Neural cell (in vitro differentiated cells): ENCODE results near the gene MRPL43. TPM values are rescaled to one million over a fixed set of nuclear protein-coding genes. Genes with fewer than 3 reads are reported as not detected.

Experiments used
- H2AFZ ChIP-seq: fragments of 200-600, 300-800 bp; sonication (generic), shearing (Covaris generic); 2 replicates; pipeline ENCODE4 v1.6.0; 2014; ENCODE audit warnings: low read depth, mild to moderate bottlenecking, antibody characterized with exemption, low read length, moderate library complexity
- H3F3A ChIP-seq: fragments of 200-600 bp; shearing (Covaris generic); 2 replicates; pipeline ENCODE4 v1.6.1; 2016; ENCODE audit warnings: mild to moderate bottlenecking, moderate library complexity, mixed read lengths, antibody characterized with exemption, low read length; ENCODE audit not compliant: insufficient read depth, poor library complexity, severe bottlenecking
- H3K27ac ChIP-seq: fragments of 200-600, 300-800 bp; sonication (generic), shearing (Covaris generic); 2 replicates; pipeline ENCODE4 v1.5.1; 2014; ENCODE audit warnings: mild to moderate bottlenecking, low read length, moderate library complexity
- H3K27me3 ChIP-seq: fragments of 300-800, 200-600 bp; sonication (generic), shearing (Covaris generic); 2 replicates; pipeline ENCODE4 v1.6.0; 2014; ENCODE audit warnings: mild to moderate bottlenecking, low read depth, low read length, moderate library complexity; ENCODE audit not compliant: insufficient read depth
- H3K36me3 ChIP-seq: fragments of 300-800, 200-600 bp; sonication (generic), shearing (Covaris generic); 2 replicates; pipeline ENCODE4 v1.5.1; 2014; ENCODE audit warnings: mild to moderate bottlenecking, antibody characterized with exemption, low read length, moderate library complexity; ENCODE audit not compliant: insufficient read depth
- H3K4me2 ChIP-seq: fragments of 300-800, 200-600 bp; sonication (generic), shearing (Covaris generic); 2 replicates; pipeline ENCODE4 v1.6.0; 2014; ENCODE audit warnings: mild to moderate bottlenecking, low read length
- H3K4me3 ChIP-seq: fragments of 300-800, 200-600 bp; sonication (generic), shearing (Covaris generic); 2 replicates; pipeline ENCODE4 v1.5.1; 2014; ENCODE audit warnings: mild to moderate bottlenecking, low read length, moderate library complexity
- H3K79me2 ChIP-seq: fragments of 200-600 bp; shearing (Covaris generic); replicated peaks from 2 replicates; pipeline ENCODE4 v1.6.0; 2014; ENCODE audit warnings: mild to moderate bottlenecking, low read length, moderate library complexity; ENCODE audit not compliant: insufficient read depth
- H3K9ac ChIP-seq: fragments of 300-800, 200-600 bp; sonication (generic), shearing (Covaris generic); 2 replicates; pipeline ENCODE4 v1.6.1; 2016; ENCODE audit warnings: mild to moderate bottlenecking, low read length, mixed read lengths
- H3K9me2 ChIP-seq: fragments of 200-600 bp; shearing (Covaris generic); 2 replicates; pipeline ENCODE4 v1.6.1; 2016; ENCODE audit warnings: mild to moderate bottlenecking, low read length, mixed read lengths; ENCODE audit not compliant: insufficient read depth
- H3K9me3 ChIP-seq: fragments of 200-600, 300-800 bp; sonication (generic), shearing (Covaris generic); 2 replicates; pipeline ENCODE4 v1.6.1; 2016; ENCODE audit warnings: mild to moderate bottlenecking, mixed run types, low read length, moderate library complexity, mixed read lengths
- H4K20me1 ChIP-seq: fragments of 200-600 bp; shearing (Covaris generic); 2 replicates; pipeline ENCODE4 v1.6.1; 2016; ENCODE audit warnings: mild to moderate bottlenecking, mixed run types; ENCODE audit not compliant: insufficient read depth
- CTCF ChIP-seq: fragments of 450-650 bp; IDR thresholded peaks from 2 replicates; pipeline ENCODE4 v1.5.1; 2014; ENCODE audit warnings: antibody characterized with exemption, mild to moderate bottlenecking, moderate library complexity; ENCODE audit not compliant: poor library complexity, severe bottlenecking
- EP300 ChIP-seq: fragments of 450-650 bp; conservative IDR thresholded peaks from 2 replicates; pipeline ENCODE4 v1.6.1; 2014; ENCODE audit warnings: antibody characterized with exemption, mild to moderate bottlenecking, moderate library complexity; ENCODE audit not compliant: poor library complexity, severe bottlenecking
- EZH2 ChIP-seq: fragments of 200-600, 300-800 bp; shearing (Covaris generic), sonication (generic); IDR thresholded peaks from 2 replicates; pipeline ENCODE4 v1.6.1; 2014; ENCODE audit warnings: antibody characterized with exemption, low read length, borderline replicate concordance, mild to moderate bottlenecking; ENCODE audit not compliant: insufficient read depth, poor library complexity, severe bottlenecking
- MXI1 ChIP-seq: fragments of 450-650 bp; conservative IDR thresholded peaks from 2 replicates; pipeline ENCODE4 v1.6.1; 2014; ENCODE audit warnings: antibody characterized with exemption, mild to moderate bottlenecking; ENCODE audit not compliant: poor library complexity, severe bottlenecking
- POLR2AphosphoS5 ChIP-seq: IDR thresholded peaks from 2 replicates; pipeline ENCODE4 v1.6.1; 2012
- RAD21 ChIP-seq: fragments of 450-650 bp; conservative IDR thresholded peaks from 2 replicates; pipeline ENCODE4 v1.6.1; 2014; ENCODE audit warnings: antibody characterized with exemption, mild to moderate bottlenecking, moderate library complexity
- REST ChIP-seq: IDR thresholded peaks from 2 replicates; pipeline ENCODE4 v1.6.1; 2012; ENCODE audit warnings: borderline replicate concordance
- SMC3 ChIP-seq: fragments of 450-650 bp; conservative IDR thresholded peaks from 2 replicates; pipeline ENCODE4 v1.6.1; 2014; ENCODE audit warnings: antibody characterized with exemption, mild to moderate bottlenecking, moderate library complexity; ENCODE audit not compliant: poor library complexity
- TAF1 ChIP-seq: IDR thresholded peaks from 2 replicates; pipeline ENCODE4 v1.6.1; 2012; ENCODE audit warnings: low read depth
- polyA plus RNA-seq: library from polyadenylated mRNA; depleted of rRNA; stranded (reverse); fragments of >200 nt; gene quantifications from 2 replicates; pipeline ENCODE4 v1.2.3, GENCODE V29; 2014

Gene MRPL43
- polyA plus RNA-seq, 1 donor from 2014 or later: 121 TPM

- Histone ChIP-seq H3K9ac (peak overlapping the region; percentile 57), H3F3A (no peaks in the 10 kb centered on the region), H4K20me1 (no peaks in the 10 kb centered on the region), H3K9me3 (no peaks in the 10 kb centered on the region), H3K36me3 (no peaks in the 10 kb centered on the region), H3K4me3 (peak overlapping the region; percentile 73), H3K4me2 (no peak overlapping the region), H2AFZ (peak overlapping the region; percentile 56), H3K79me2 (no peaks in the 10 kb centered on the region), H3K27me3 (no peaks in the 10 kb centered on the region), H3K9me2 (no peaks in the 10 kb centered on the region), H3K27ac (no peak overlapping the region)
- TF ChIP-seq MXI1 (no peak), SMC3 (no peak), POLR2AphosphoS5 (no peak), TAF1 (no peak), RAD21 (no peak), CTCF (no peak), REST (no peak), EP300 (no peak), EZH2 (no peak)
These were observed 18.5 kb downstream of the MRPL43 start for GRCh38 chr10:100968863-100969186.

GRCh38 chr10:100968062-100968736, 19.1 kb downstream of the MRPL43 start:
- Histone ChIP-seq H3K4me3 (no peak overlapping the region), H3K27me3 (no peaks in the 10 kb centered on the region), H4K20me1 (no peaks in the 10 kb centered on the region), H3K4me2 (no peak overlapping the region), H2AFZ (no peak overlapping the region), H3K9ac (no peak overlapping the region), H3K27ac (no peak overlapping the region), H3K36me3 (no peaks in the 10 kb centered on the region), H3K79me2 (no peaks in the 10 kb centered on the region), H3F3A (no peaks in the 10 kb centered on the region), H3K9me2 (no peaks in the 10 kb centered on the region), H3K9me3 (no peaks in the 10 kb centered on the region)
- no peak for TF ChIP-seq TAF1
- TF ChIP-seq EZH2: no peak
- TF ChIP-seq MXI1: no peak
- TF ChIP-seq POLR2AphosphoS5: no peak
- no peak for TF ChIP-seq REST
- TF ChIP-seq SMC3: no peak
- TF ChIP-seq CTCF: no peak
- TF ChIP-seq EP300: no peak
- TF ChIP-seq RAD21: no peak
